ENCODE results near the gene REPS1.

GRCh38 chr6:138963531-138963930, 24.5 kb downstream of the REPS1 start:
- no peak for TF ChIP-seq CTCF (IDR thresholded peaks at IDR 0.05)
- TF ChIP-seq POLR2A (IDR thresholded peaks at IDR 0.05): no peak

Data from ovary (tissue), 3 donors.